ENCODE results near the gene SLC48A1. TPM values are rescaled to one million over a fixed set of nuclear protein-coding genes. Genes with fewer than 3 reads are reported as not detected.

SLC48A1 gene
- total and polyA plus RNA-seq, 4 donors = 16.8 to 31.3 (median 20.7) TPM

DNA sequence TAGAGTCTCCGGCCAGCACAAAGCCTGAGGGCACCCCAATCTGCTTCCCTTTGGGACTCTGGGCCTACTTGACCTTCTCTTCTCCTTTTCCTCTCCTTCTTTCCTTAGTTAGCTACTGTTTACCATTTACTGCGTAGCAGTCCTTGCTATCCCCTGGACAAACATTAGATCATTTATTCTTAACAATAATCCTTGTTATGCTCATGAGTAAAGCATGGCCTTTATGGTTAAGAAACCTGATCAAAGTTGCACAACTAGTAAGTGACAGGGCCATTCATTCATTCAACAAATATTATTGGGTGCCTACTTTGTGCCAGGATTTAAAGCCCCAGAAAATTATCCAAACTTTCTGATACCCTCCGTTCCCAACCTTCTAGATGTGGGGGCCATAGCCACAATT is 49.8 kb downstream of the SLC48A1 start:
- no peaks in the 10 kb centered on the region for H3K9me3 ChIP-seq (ENCODE audit: control insufficient read depth in 4 of 4, insufficient read depth in 3 of 4, low read length in 3 of 4)
- no peak overlapping the region for H3K9ac ChIP-seq (ENCODE audit: insufficient read depth in 1 of 2, low read length in 2 of 2)
- H3K4me3 ChIP-seq = no peak overlapping the region
- H3K27ac ChIP-seq (ENCODE audit: low read depth in 1 of 2, low read length in 1 of 2) = peak overlapping the region; percentile 5 to 98
- peaks cover 7 to 38% (median 28%) of the 10 kb centered on the region in 5 donors for H3K4me1 ChIP-seq (ENCODE audit: control insufficient read depth in 5 of 5, insufficient read depth in 5 of 5, low read length in 5 of 5)
- no peaks in the 10 kb centered on the region for H3K36me3 ChIP-seq (ENCODE audit: control insufficient read depth in 4 of 4, insufficient read depth in 4 of 4, low read length in 4 of 4)
- TF ChIP-seq, protein P1, sequence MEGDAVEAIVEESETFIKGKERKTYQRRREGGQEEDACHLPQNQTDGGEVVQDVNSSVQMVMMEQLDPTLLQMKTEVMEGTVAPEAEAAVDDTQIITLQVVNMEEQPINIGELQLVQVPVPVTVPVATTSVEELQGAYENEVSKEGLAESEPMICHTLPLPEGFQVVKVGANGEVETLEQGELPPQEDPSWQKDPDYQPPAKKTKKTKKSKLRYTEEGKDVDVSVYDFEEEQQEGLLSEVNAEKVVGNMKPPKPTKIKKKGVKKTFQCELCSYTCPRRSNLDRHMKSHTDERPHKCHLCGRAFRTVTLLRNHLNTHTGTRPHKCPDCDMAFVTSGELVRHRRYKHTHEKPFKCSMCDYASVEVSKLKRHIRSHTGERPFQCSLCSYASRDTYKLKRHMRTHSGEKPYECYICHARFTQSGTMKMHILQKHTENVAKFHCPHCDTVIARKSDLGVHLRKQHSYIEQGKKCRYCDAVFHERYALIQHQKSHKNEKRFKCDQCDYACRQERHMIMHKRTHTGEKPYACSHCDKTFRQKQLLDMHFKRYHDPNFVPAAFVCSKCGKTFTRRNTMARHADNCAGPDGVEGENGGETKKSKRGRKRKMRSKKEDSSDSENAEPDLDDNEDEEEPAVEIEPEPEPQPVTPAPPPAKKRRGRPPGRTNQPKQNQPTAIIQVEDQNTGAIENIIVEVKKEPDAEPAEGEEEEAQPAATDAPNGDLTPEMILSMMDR (IDR thresholded peaks at IDR 0.05; ENCODE audit: control extremely low read depth, extremely low read depth) = no peak
- WGBS, 2 donors = 79 to 92% methylated on average over 3 of the region's 3 CpGs
- DNase-seq (no peak), ATAC-seq (ENCODE audit: insufficient read depth, low FRiP score) (no peak)
- no peaks in the 10 kb centered on the region for H3K27me3 ChIP-seq (ENCODE audit: control insufficient read depth in 3 of 3, insufficient read depth in 3 of 3, low read length in 2 of 3)

GRCh38 chr12:47823422-47824086 is 50.5 kb downstream of the SLC48A1 start:
- Histone ChIP-seq H3K27ac (ENCODE audit: low read depth in 1 of 2, low read length in 1 of 2) (peak overlapping the region in 1 of 2 donors; percentile 96), H3K27me3 (ENCODE audit: control insufficient read depth in 3 of 3, insufficient read depth in 3 of 3, low read length in 2 of 3) (no peaks in the 10 kb centered on the region), H3K4me1 (ENCODE audit: control insufficient read depth in 5 of 5, insufficient read depth in 5 of 5, low read length in 5 of 5) (peaks cover 14 to 38% (median 23%) of the 10 kb centered on the region in 5 donors), H3K4me3 (no peak overlapping the region), H3K9me3 (ENCODE audit: control insufficient read depth in 4 of 4, insufficient read depth in 3 of 4, low read length in 3 of 4) (no peaks in the 10 kb centered on the region), H3K36me3 (ENCODE audit: control insufficient read depth in 4 of 4, insufficient read depth in 4 of 4, low read length in 4 of 4) (no peaks in the 10 kb centered on the region), H3K9ac (ENCODE audit: insufficient read depth in 1 of 2, low read length in 2 of 2) (no peak overlapping the region)
- DNase-seq = no peak
- TF ChIP-seq, protein P1 (IDR thresholded peaks at IDR 0.05; ENCODE audit: control extremely low read depth, extremely low read depth) = no peak
- 76 to 88% methylated on average over 5 of the region's 5 CpGs for WGBS, 2 donors
- no peak for ATAC-seq (ENCODE audit: insufficient read depth, low FRiP score)

GRCh38 chr12:47824198-47824597 is 51.2 kb downstream of the SLC48A1 start:
- TF ChIP-seq, protein P1 (IDR thresholded peaks at IDR 0.05; ENCODE audit: control extremely low read depth, extremely low read depth) = no peak
- no peak overlapping the region for H3K4me3 ChIP-seq
- H3K9me3 ChIP-seq (ENCODE audit: control insufficient read depth in 4 of 4, insufficient read depth in 3 of 4, low read length in 3 of 4) = no peaks in the 10 kb centered on the region
- H3K9ac ChIP-seq (ENCODE audit: insufficient read depth in 1 of 2, low read length in 2 of 2) = no peak overlapping the region
- DNase-seq = no peak
- no peak for ATAC-seq (ENCODE audit: insufficient read depth, low FRiP score)
- H3K27me3 ChIP-seq (ENCODE audit: control insufficient read depth in 3 of 3, insufficient read depth in 3 of 3, low read length in 2 of 3) = no peaks in the 10 kb centered on the region
- H3K4me1 ChIP-seq (ENCODE audit: control insufficient read depth in 5 of 5, insufficient read depth in 5 of 5, low read length in 5 of 5) = peaks cover 17 to 43% (median 23%) of the 10 kb centered on the region in 5 donors
- peak overlapping the region; percentile 7 to 96 for H3K27ac ChIP-seq (ENCODE audit: low read depth in 1 of 2, low read length in 1 of 2)
- 53 to 60% methylated on average over 2 of the region's 2 CpGs for WGBS, 2 donors
- no peaks in the 10 kb centered on the region for H3K36me3 ChIP-seq (ENCODE audit: control insufficient read depth in 4 of 4, insufficient read depth in 4 of 4, low read length in 4 of 4)
